Sigmoid colon (tissue), 7 donors: ENCODE data around the gene ELOA. TPM values are rescaled to one million over a fixed set of nuclear protein-coding genes. Genes with fewer than 3 reads are reported as not detected.
A peak's percentile ranks its signal among the peaks of the same experiment; 100 is the strongest.

ENCODE experiments used
- DNase-seq: peaks from one replicate; pipeline ENCODE4 v3.0.0-alpha.2; 2019
- H3K27ac ChIP-seq, 4 donors: fragments of 200-600 bp; sonication (generic); one replicate each; pipeline ENCODE4 v1.5.1; 2016 to 2019; ENCODE audit warnings: mild to moderate bottlenecking in 1 of 4
- H3K27me3 ChIP-seq, 3 donors: fragments of 200-600 bp; sonication (generic); one replicate each; pipeline ENCODE4 v1.5.1; 2019; ENCODE audit warnings: mild to moderate bottlenecking in 1 of 3
- H3K36me3 ChIP-seq, 4 donors: fragments of 200-600 bp; sonication (generic); one replicate each; pipeline ENCODE4 v1.5.1; 2016 to 2019
- H3K4me1 ChIP-seq, 4 donors: fragments of 200-600 bp; sonication (generic); one replicate each; pipeline ENCODE4 v1.5.1; 2017 to 2019
- H3K4me3 ChIP-seq, 4 donors: fragments of 200-600 bp; sonication (generic); one replicate each; pipeline ENCODE4 v1.5.1; 2017 to 2019; ENCODE audit warnings: mild to moderate bottlenecking in 2 of 4, moderate library complexity in 1 of 4
- H3K9me3 ChIP-seq, 4 donors: fragments of 200-600 bp in 3 of 4; sonication (generic) in 3 of 4; one replicate each; pipeline versions ENCODE4 v1.5.1 to v1.6.1; 2013 to 2019
- EP300 ChIP-seq, 4 donors: sonication (generic); formaldehyde crosslinking; IDR thresholded peaks; one replicate each; pipeline ENCODE4 v1.6.1; 2017; ENCODE audit warnings: antibody characterized with exemption in 4 of 4
- POLR2A ChIP-seq, 2 donors: fragments of 450-650 bp; IDR thresholded peaks; one replicate each; pipeline ENCODE4 v1.6.1; 2016; ENCODE audit warnings: antibody characterized with exemption in 2 of 2, mild to moderate bottlenecking in 2 of 2, moderate library complexity in 2 of 2
- POLR2AphosphoS5 ChIP-seq, 4 donors: sonication (generic); formaldehyde crosslinking; IDR thresholded peaks; one replicate each; pipeline ENCODE4 v1.6.1; 2017; ENCODE audit warnings: antibody characterized with exemption in 4 of 4
- WGBS, 2 donors: extraction: QIAGEN DNeasy Blood & Tissue Kit; methylation state at CpG; one replicate each; pipeline ENCODE4 v1.1.7; 2013; 5-methylcytosine and 5-hydroxymethylcytosine counted together
- intact Hi-C: fragments of 100-400 bp; cut with DNase I; formaldehyde crosslinking; loops from one replicate; pipeline ENCODE4 v1.15.1; 2023
- polyA plus RNA-seq, 3 donors: library from polyadenylated mRNA; stranded (reverse); fragments of 200-250 nt; gene quantifications; one replicate each; pipeline ENCODE4 v1.2.3, GENCODE V29; 2013
- total RNA-seq, 4 donors: library from RNA; depleted of rRNA; stranded (reverse); fragments of >200 nt; gene quantifications; one replicate each; pipeline ENCODE4 v1.1.0, GENCODE V29; 2016
- TF ChIP-seq, protein P1 (sequence below), 4 experiments: fragments of 450-650 bp in 3 of 4; fragments of 200-600 bp in 1 of 4; IDR thresholded peaks; one replicate each; pipeline ENCODE4 v1.5.1; 2016 to 2019; ENCODE audit warnings: antibody characterized with exemption in 4 of 4, mild to moderate bottlenecking in 3 of 4, moderate library complexity in 2 of 4
- donor health status: healthy with polysubstance abuse.
- donor health status: Bipolar disorder and iron deficiency.
- donor health status: healthy.

The ELOA gene
- total and polyA plus RNA-seq, 7 donors = 12.3 to 29.9 (median 25.7) TPM

DNA sequence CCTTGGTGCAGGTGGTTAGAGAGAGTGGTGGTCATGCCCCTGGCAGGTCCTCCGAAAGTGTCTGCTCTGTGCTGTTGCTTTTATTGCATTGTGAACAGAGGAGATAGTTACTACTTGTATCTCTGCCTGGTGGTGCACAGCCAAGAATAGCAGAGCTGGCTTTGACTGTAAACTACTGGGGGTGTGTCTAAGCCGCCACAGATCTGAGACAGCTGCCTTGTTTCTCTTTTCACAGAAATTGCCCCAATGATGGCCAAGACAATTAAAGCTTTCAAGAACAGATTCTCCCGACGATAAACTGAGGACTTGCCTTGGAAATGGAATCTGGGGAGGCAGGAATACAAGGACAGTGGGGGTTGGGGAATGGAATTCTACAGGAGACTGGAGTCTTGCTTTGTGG, 16.0 kb downstream of the ELOA start:
- no peak overlapping the region for H3K4me3 ChIP-seq
- peaks cover 37 to 85% (median 49%) of the 10 kb centered on the region in 4 donors for H3K36me3 ChIP-seq
- DNase-seq = no peak
- intact Hi-C loops = no loop called here
- 24 to 66% methylated on average over 4 of the region's 4 CpGs for WGBS, 2 donors
- TF ChIP-seq EP300 (IDR thresholded peaks at IDR 0.05) (no peak), POLR2AphosphoS5 (IDR thresholded peaks at IDR 0.05) (no peak), POLR2A (IDR thresholded peaks at IDR 0.05) (no peak)
- TF ChIP-seq, protein P1, sequence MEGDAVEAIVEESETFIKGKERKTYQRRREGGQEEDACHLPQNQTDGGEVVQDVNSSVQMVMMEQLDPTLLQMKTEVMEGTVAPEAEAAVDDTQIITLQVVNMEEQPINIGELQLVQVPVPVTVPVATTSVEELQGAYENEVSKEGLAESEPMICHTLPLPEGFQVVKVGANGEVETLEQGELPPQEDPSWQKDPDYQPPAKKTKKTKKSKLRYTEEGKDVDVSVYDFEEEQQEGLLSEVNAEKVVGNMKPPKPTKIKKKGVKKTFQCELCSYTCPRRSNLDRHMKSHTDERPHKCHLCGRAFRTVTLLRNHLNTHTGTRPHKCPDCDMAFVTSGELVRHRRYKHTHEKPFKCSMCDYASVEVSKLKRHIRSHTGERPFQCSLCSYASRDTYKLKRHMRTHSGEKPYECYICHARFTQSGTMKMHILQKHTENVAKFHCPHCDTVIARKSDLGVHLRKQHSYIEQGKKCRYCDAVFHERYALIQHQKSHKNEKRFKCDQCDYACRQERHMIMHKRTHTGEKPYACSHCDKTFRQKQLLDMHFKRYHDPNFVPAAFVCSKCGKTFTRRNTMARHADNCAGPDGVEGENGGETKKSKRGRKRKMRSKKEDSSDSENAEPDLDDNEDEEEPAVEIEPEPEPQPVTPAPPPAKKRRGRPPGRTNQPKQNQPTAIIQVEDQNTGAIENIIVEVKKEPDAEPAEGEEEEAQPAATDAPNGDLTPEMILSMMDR (IDR thresholded peaks at IDR 0.05) = no peak
- no peaks in the 10 kb centered on the region for H3K9me3 ChIP-seq
- H3K27ac ChIP-seq = peak overlapping the region in 1 of 4 donors; percentile 50
- H3K27me3 ChIP-seq = no peaks in the 10 kb centered on the region
- peaks cover 0 to 20% (median 19%) of the 10 kb centered on the region in 4 donors for H3K4me1 ChIP-seq

- H3K4me1 ChIP-seq = peaks cover 0 to 20% (median 19%) of the 10 kb centered on the region in 4 donors
- H3K4me3 ChIP-seq = no peak overlapping the region
- H3K9me3 ChIP-seq = no peaks in the 10 kb centered on the region
- WGBS, 2 donors = 92 to 94% methylated on average over 7 of the region's 7 CpGs
- no peak for DNase-seq
- TF ChIP-seq, protein P1 (IDR thresholded peaks at IDR 0.05) = no peak
- TF ChIP-seq POLR2A (IDR thresholded peaks at IDR 0.05) (no peak), POLR2AphosphoS5 (IDR thresholded peaks at IDR 0.05) (no peak), EP300 (IDR thresholded peaks at IDR 0.05) (no peak)
- H3K36me3 ChIP-seq = peaks cover 7 to 55% (median 13%) of the 10 kb centered on the region in 4 donors
- H3K27ac ChIP-seq = peak overlapping the region in 2 of 4 donors; percentile 15 to 43
- no peaks in the 10 kb centered on the region for H3K27me3 ChIP-seq
- intact Hi-C loops = no loop called here
Measured at GRCh38 chr1:23763041-23763577, 19.8 kb downstream of the ELOA start.

DNA sequence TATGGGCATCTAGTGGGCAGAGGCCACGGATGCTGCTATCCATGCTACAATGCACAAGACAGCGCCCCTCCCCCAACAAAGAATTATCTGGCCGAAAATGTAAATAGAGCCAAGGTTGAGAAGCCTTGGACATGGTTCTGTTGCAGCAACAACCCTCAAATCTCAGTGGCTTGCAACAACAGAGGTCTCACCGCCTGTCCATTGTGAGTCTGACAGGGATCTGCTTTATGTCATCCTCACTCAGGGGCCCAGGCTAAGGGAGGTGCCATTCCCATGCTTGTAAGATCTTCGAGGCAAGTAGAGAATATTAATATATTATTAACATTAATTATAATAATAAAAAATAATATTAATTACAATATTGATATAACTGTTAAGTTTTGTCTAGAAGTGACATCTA, 25.5 kb downstream of the ELOA start:
- no peaks in the 10 kb centered on the region for H3K27me3 ChIP-seq
- H3K36me3 ChIP-seq = peaks cover 0 to 30% (median 0%) of the 10 kb centered on the region in 4 donors
- intact Hi-C loops = no loop called here
- no peak for DNase-seq
- TF ChIP-seq EP300 (IDR thresholded peaks at IDR 0.05) (no peak), POLR2AphosphoS5 (IDR thresholded peaks at IDR 0.05) (no peak), POLR2A (IDR thresholded peaks at IDR 0.05) (no peak)
- TF ChIP-seq, protein P1 (IDR thresholded peaks at IDR 0.05) = no peak
- no peak overlapping the region for H3K4me3 ChIP-seq
- no peaks in the 10 kb centered on the region for H3K9me3 ChIP-seq
- H3K27ac ChIP-seq = no peak overlapping the region
- H3K4me1 ChIP-seq = peaks cover 0 to 11% (median 6%) of the 10 kb centered on the region in 4 donors
- 86 to 88% methylated on average over 5 of the region's 5 CpGs for WGBS, 2 donors

GRCh38 chr1:23772049-23772853, 29.0 kb downstream of the ELOA start:
- intact Hi-C loops = loop anchor here (2.0 to 10.0 kb wide), 3 partner anchors 93 to 343 kb away; partner anchors contain the start of genes FUCA1 and MYOM3
- H3K9me3 ChIP-seq = no peaks in the 10 kb centered on the region
- peaks cover 0 to 19% (median 7%) of the 10 kb centered on the region in 4 donors for H3K4me1 ChIP-seq
- H3K4me3 ChIP-seq = no peak overlapping the region
- no peak overlapping the region for H3K27ac ChIP-seq
- TF ChIP-seq POLR2A (IDR thresholded peaks at IDR 0.05) (no peak), EP300 (IDR thresholded peaks at IDR 0.05) (no peak), POLR2AphosphoS5 (IDR thresholded peaks at IDR 0.05) (no peak)
- TF ChIP-seq, protein P1 (IDR thresholded peaks at IDR 0.05) = peak; percentile 70 to 89 (median 74)
- 21 to 23% methylated on average over 14 of the region's 14 CpGs for WGBS, 2 donors
- DNase-seq = peak; percentile 91
- H3K36me3 ChIP-seq = peaks cover 0 to 24% (median 0%) of the 10 kb centered on the region in 4 donors
- H3K27me3 ChIP-seq = no peaks in the 10 kb centered on the region
